ENCODE results near the gene CAMK2D. TPM values are rescaled to one million over a fixed set of nuclear protein-coding genes. Genes with fewer than 3 reads are reported as not detected.

The CAMK2D gene
- total RNA-seq, 2 donors from 2014 or later: 85.0 to 92.9 TPM

DNA sequence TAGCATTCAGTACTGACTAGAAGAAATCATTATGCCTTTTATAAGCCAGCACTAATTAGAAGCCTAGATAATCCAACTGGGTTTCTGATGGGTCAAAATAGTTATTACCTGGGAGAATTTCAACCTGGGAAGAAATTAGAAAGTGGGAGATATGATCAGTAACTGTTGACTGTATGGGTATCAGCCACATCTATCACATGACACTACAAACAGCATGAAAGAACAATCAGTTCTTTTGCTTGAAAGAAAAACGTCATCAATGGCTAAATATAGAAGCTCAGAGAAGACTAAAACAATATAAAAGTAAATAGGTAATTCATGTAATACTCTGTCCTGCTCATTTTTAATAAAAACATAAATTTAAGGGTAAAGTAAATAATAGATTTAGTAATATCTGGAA is 145.1 kb downstream of the CAMK2D start:
- Mint-ChIP-seq H3K27me3 (ENCODE audit: low read depth) (no peaks in the 10 kb centered on the region), H3K36me3 (ENCODE audit: insufficient read depth in 2 of 2) (peaks cover 0 to 14% of the 10 kb centered on the region in 2 donors), H3K27ac (no peak overlapping the region), H3K4me1 (ENCODE audit: low read depth) (peaks cover 29% of the 10 kb centered on the region), H3K4me3 (no peak overlapping the region), H3K9me3 (no peaks in the 10 kb centered on the region)
- DNase-seq (no peak), ATAC-seq (replicated peaks in 1 of 2) (no peak)

DNA sequence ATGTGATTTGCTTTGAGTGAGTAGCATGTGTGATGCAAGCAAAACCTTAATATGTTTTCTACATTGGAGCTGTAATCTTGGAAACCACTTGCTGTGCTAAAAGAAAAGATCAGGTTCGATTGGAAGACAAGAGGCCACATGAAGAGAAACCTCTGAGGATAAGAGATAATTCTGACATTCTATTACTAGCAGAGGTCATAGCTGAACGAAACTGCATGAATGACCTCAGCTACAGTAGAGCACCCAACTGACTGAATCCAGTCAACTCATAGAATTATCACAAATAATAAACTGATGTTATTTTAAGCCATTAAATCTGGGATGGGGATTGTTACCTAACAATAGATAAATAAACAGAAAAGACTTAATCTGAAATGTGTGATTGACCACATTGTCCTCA is 147.1 kb downstream of the CAMK2D start:
- DNase-seq (no peak), ATAC-seq (replicated peaks in 1 of 2) (no peak)
- no peaks in the 10 kb centered on the region for H3K27me3 Mint-ChIP-seq (ENCODE audit: low read depth)
- no peak overlapping the region for H3K4me3 Mint-ChIP-seq
- H3K36me3 Mint-ChIP-seq (ENCODE audit: insufficient read depth in 2 of 2): peaks cover 0 to 15% of the 10 kb centered on the region in 2 donors
- H3K27ac Mint-ChIP-seq: no peak overlapping the region
- H3K4me1 Mint-ChIP-seq (ENCODE audit: low read depth): peaks cover 29% of the 10 kb centered on the region
- no peaks in the 10 kb centered on the region for H3K9me3 Mint-ChIP-seq

DNA sequence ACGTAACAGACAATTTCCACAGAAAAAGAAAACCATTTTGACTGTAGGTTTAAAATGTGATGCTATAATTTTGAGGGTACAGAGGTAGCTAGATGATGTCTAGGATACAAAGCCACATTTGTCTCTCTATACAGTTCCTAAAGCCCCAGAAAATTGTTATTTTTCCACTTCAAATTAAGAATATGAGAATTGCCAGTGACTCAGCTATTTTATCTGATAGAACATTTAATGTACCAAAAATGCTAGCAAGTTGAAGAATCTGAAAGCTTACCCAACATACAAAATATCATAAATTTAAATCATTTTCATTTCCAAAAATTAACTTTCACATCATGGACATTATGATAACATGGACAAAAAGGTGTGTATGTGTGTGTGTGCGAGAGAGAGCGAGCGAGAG is 148.0 kb downstream of the CAMK2D start:
- H3K27me3 Mint-ChIP-seq (ENCODE audit: low read depth): no peaks in the 10 kb centered on the region
- no peak for ATAC-seq (replicated peaks in 1 of 2)
- H3K27ac Mint-ChIP-seq: no peak overlapping the region
- peaks cover 30% of the 10 kb centered on the region for H3K4me1 Mint-ChIP-seq (ENCODE audit: low read depth)
- peaks cover 0 to 15% of the 10 kb centered on the region in 2 donors for H3K36me3 Mint-ChIP-seq (ENCODE audit: insufficient read depth in 2 of 2)
- no peak overlapping the region for H3K4me3 Mint-ChIP-seq
- DNase-seq: no peak
- H3K9me3 Mint-ChIP-seq: no peaks in the 10 kb centered on the region

DNA sequence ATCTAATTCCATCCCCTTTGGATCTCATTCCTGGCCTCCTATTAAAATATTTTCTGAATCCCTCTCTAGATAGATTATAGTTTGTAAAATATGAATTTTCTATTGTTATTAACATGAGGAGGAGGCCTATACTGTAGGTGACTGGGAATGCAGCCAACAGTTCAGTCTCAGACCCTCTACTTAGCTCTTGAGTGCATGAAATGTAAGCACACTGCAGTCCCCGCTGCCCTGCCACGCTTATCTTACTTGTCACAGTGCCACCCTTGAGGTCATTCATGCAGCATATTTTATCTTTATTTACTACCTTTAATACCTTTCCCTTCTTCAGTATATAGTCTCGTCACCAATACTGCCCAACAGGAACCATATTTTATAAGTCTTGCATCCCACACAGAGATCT is 151.0 kb downstream of the CAMK2D start:
- Mint-ChIP-seq H3K27me3 (ENCODE audit: low read depth) (no peaks in the 10 kb centered on the region), H3K4me1 (ENCODE audit: low read depth) (peaks cover 38% of the 10 kb centered on the region), H3K9me3 (no peaks in the 10 kb centered on the region), H3K4me3 (no peak overlapping the region), H3K36me3 (ENCODE audit: insufficient read depth in 2 of 2) (peaks cover 18 to 32% of the 10 kb centered on the region in 2 donors), H3K27ac (peak overlapping the region; percentile 42)
- DNase-seq: no peak
- no peak for ATAC-seq (replicated peaks in 1 of 2)

DNA sequence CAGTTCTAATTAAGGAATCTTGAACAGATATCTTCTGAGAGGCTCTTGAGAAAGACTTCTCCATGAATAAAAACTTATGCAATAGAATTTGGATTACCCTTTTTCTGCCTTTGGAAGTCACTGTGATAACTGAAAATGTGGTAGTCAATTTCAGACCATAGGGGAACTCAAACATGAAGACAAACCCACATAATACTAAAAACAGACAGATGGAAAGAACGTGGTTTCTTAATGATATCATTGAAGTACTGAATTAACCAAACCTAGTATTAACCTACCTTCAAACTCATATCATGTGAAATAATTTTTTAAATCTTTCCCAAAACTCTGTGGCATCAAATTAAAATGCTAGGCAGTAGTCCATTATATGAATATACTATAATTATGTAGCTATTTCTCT is 153.5 kb downstream of the CAMK2D start:
- Mint-ChIP-seq H3K27me3 (ENCODE audit: low read depth) (no peaks in the 10 kb centered on the region), H3K4me3 (peak overlapping the region in 1 of 2 donors; percentile 36), H3K36me3 (ENCODE audit: insufficient read depth in 2 of 2) (peaks cover 22 to 30% of the 10 kb centered on the region in 2 donors), H3K4me1 (ENCODE audit: low read depth) (peaks cover 27% of the 10 kb centered on the region), H3K9me3 (no peaks in the 10 kb centered on the region), H3K27ac (peak overlapping the region; percentile 66)
- DNase-seq: no peak
- ATAC-seq (replicated peaks in 1 of 2): peak; percentile 80 to 83

DNA sequence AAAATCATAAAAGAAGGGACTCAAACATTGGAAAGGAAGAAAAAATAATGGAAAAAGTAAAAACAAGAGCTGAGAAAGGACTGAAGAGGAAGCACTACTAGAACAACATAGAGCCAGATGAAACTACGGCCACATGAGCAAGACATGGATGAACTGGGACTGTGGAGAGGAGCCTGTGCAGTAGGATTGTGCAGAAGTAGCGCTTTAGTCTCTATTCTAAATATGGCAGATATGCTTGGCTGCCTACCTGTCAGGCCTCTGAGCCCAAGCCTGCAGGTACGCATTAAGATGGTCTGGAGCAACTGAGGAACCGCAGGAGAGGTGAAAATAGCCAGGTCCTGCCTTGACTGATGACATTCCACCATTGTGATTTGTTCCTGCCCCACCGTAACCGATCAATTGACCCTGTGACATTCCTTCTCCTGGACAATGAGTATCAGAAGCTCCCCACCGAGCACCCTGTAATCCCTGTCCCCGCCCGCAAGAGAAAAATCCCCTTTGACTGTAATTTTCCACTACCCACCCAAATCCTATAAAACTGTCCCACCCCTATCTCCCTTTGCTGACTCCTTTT is 154.3 kb downstream of the CAMK2D start:
- no peaks in the 10 kb centered on the region for H3K9me3 Mint-ChIP-seq
- DNase-seq: no peak
- H3K4me1 Mint-ChIP-seq (ENCODE audit: low read depth): peaks cover 27% of the 10 kb centered on the region
- H3K27me3 Mint-ChIP-seq (ENCODE audit: low read depth): no peaks in the 10 kb centered on the region
- ATAC-seq (replicated peaks in 1 of 2): no peak
- H3K36me3 Mint-ChIP-seq (ENCODE audit: insufficient read depth in 2 of 2): peaks cover 22 to 33% of the 10 kb centered on the region in 2 donors
- H3K27ac Mint-ChIP-seq: peak overlapping the region; percentile 15
- no peak overlapping the region for H3K4me3 Mint-ChIP-seq

DNA sequence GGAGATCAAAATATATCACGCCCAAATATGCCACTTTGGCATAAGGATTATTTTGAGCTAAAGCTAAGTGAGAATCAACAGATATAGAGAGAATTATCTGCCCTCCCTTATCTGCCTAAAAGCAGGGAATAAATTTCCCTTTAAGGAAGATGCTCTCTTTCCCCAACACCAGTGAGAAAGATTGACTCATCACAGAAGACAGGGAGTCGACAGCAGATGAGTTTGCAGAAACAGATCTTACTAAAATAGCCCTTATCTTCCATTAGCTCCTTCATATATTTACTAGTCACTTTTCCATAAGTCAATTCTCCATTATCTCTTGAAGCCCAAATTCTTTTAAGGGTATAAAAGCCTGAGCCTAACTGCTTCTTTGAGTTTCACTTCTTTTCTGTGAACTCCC is 156.6 kb downstream of the CAMK2D start:
- DNase-seq (no peak), ATAC-seq (replicated peaks in 1 of 2) (no peak)
- Mint-ChIP-seq H3K9me3 (no peaks in the 10 kb centered on the region), H3K27ac (no peak overlapping the region), H3K36me3 (ENCODE audit: insufficient read depth in 2 of 2) (peaks cover 23 to 30% of the 10 kb centered on the region in 2 donors), H3K4me1 (ENCODE audit: low read depth) (peaks cover 31% of the 10 kb centered on the region), H3K27me3 (ENCODE audit: low read depth) (no peaks in the 10 kb centered on the region), H3K4me3 (no peak overlapping the region)

- Mint-ChIP-seq H3K36me3 (ENCODE audit: insufficient read depth in 2 of 2) (peaks cover 24 to 31% of the 10 kb centered on the region in 2 donors), H3K4me1 (ENCODE audit: low read depth) (peaks cover 31% of the 10 kb centered on the region), H3K4me3 (no peak overlapping the region), H3K9me3 (no peaks in the 10 kb centered on the region), H3K27ac (no peak overlapping the region), H3K27me3 (ENCODE audit: low read depth) (no peaks in the 10 kb centered on the region)
- ATAC-seq (replicated peaks in 1 of 2) (no peak), DNase-seq (no peak)
These were observed 157.6 kb downstream of the CAMK2D start for GRCh38 chr4:113603911-113604310.

GRCh38 chr4:113602646-113603228 is 158.8 kb downstream of the CAMK2D start:
- H3K36me3 Mint-ChIP-seq (ENCODE audit: insufficient read depth in 2 of 2): peaks cover 21 to 29% of the 10 kb centered on the region in 2 donors
- no peaks in the 10 kb centered on the region for H3K27me3 Mint-ChIP-seq (ENCODE audit: low read depth)
- no peak overlapping the region for H3K27ac Mint-ChIP-seq
- peaks cover 22% of the 10 kb centered on the region for H3K4me1 Mint-ChIP-seq (ENCODE audit: low read depth)
- H3K9me3 Mint-ChIP-seq: no peaks in the 10 kb centered on the region
- no peak for DNase-seq
- no peak overlapping the region for H3K4me3 Mint-ChIP-seq
- no peak for ATAC-seq (replicated peaks in 1 of 2)

GRCh38 chr4:113601636-113602035 is 159.9 kb downstream of the CAMK2D start:
- no peak overlapping the region for H3K4me3 Mint-ChIP-seq
- peaks cover 15% of the 10 kb centered on the region for H3K4me1 Mint-ChIP-seq (ENCODE audit: low read depth)
- ATAC-seq (replicated peaks in 1 of 2) (no peak), DNase-seq (no peak)
- no peaks in the 10 kb centered on the region for H3K9me3 Mint-ChIP-seq
- H3K36me3 Mint-ChIP-seq (ENCODE audit: insufficient read depth in 2 of 2): peaks cover 16 to 23% of the 10 kb centered on the region in 2 donors
- H3K27ac Mint-ChIP-seq: no peak overlapping the region
- no peaks in the 10 kb centered on the region for H3K27me3 Mint-ChIP-seq (ENCODE audit: low read depth)

DNA sequence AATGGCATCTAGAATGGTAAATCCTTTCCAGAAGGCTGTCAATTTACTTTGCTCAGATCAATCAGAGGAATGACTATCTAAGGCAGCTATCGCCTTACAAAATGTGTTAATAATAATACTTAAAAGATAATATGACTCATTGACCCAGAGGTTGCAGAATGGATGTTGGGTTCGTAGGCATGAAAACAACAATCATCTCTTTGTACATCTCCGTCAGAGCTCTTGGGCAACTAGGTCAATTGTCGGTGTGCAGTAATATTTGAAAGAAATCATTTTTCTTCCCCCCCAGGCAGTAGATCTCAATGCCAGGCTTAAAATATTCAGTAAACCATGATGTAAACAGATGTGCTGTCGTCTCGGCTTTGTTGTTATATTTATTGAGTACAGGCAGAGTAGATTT is 165.1 kb downstream of the CAMK2D start:
- H3K27me3 Mint-ChIP-seq (ENCODE audit: low read depth): no peaks in the 10 kb centered on the region
- H3K27ac Mint-ChIP-seq: no peak overlapping the region
- H3K4me3 Mint-ChIP-seq: no peak overlapping the region
- peaks cover 51% of the 10 kb centered on the region for H3K4me1 Mint-ChIP-seq (ENCODE audit: low read depth)
- peaks cover 18 to 29% of the 10 kb centered on the region in 2 donors for H3K36me3 Mint-ChIP-seq (ENCODE audit: insufficient read depth in 2 of 2)
- peaks cover 2 to 3% of the 10 kb centered on the region in 2 donors for H3K9me3 Mint-ChIP-seq
- DNase-seq (no peak), ATAC-seq (replicated peaks in 1 of 2) (no peak)

- Mint-ChIP-seq H3K4me1 (ENCODE audit: low read depth) (peaks cover 69% of the 10 kb centered on the region), H3K27me3 (ENCODE audit: low read depth) (no peaks in the 10 kb centered on the region), H3K9me3 (peaks cover 2 to 3% of the 10 kb centered on the region in 2 donors), H3K27ac (peak overlapping the region; percentile 90), H3K4me3 (peak overlapping the region in 1 of 2 donors; percentile 58), H3K36me3 (ENCODE audit: insufficient read depth in 2 of 2) (peaks cover 20 to 34% of the 10 kb centered on the region in 2 donors)
- ATAC-seq (replicated peaks in 1 of 2) (peak in 1 of 2 donors; percentile 25), DNase-seq (no peak)
These were observed 167.3 kb downstream of the CAMK2D start for GRCh38 chr4:113594231-113594556.

GRCh38 chr4:113593400-113594230 is 167.9 kb downstream of the CAMK2D start:
- Mint-ChIP-seq H3K36me3 (ENCODE audit: insufficient read depth in 2 of 2) (peaks cover 21 to 36% of the 10 kb centered on the region in 2 donors), H3K4me1 (ENCODE audit: low read depth) (peaks cover 75% of the 10 kb centered on the region), H3K27ac (peak overlapping the region; percentile 90), H3K9me3 (peaks cover 2 to 3% of the 10 kb centered on the region in 2 donors), H3K4me3 (peak overlapping the region in 1 of 2 donors; percentile 58), H3K27me3 (ENCODE audit: low read depth) (no peaks in the 10 kb centered on the region)
- ATAC-seq (replicated peaks in 1 of 2) (no peak), DNase-seq (no peak)
